ENCODE measurements around the gene FRAS1. TPM values are rescaled to one million over a fixed set of nuclear protein-coding genes. Genes with fewer than 3 reads are reported as not detected.

Gene FRAS1
- total and polyA plus RNA-seq, 8 donors, result 4.7 to 21.5 (median 14.7) TPM

- no peak for DNase-seq
- TF ChIP-seq CTCF (IDR thresholded peaks at IDR 0.05), result no peak
- Histone ChIP-seq H3K4me3 (no peak overlapping the region), H3K27ac (no peak overlapping the region), H3K4me1 (no peaks in the 10 kb centered on the region), H3K27me3 (no peaks in the 10 kb centered on the region), H3K9me3 (no peaks in the 10 kb centered on the region), H3K36me3 (no peaks in the 10 kb centered on the region)
- 62 to 71% methylated on average over 5 of the region's 5 CpGs for WGBS, 2 donors
- no peak for ATAC-seq
- FAIRE-seq, result no peak
- intact Hi-C loops (cut with DNase I), result no loop called here
These were observed 274.8 kb downstream of the FRAS1 start for GRCh38 chr4:78331965-78332364.

GRCh38 chr4:78332976-78333375 lies 275.9 kb downstream of the FRAS1 start:
- no peaks in the 10 kb centered on the region for H3K27me3 ChIP-seq
- 62 to 70% methylated on average over 1 of the region's 1 CpG for WGBS, 2 donors
- intact Hi-C loops (cut with DNase I), result no loop called here
- H3K4me3 ChIP-seq, result no peak overlapping the region
- no peaks in the 10 kb centered on the region for H3K9me3 ChIP-seq
- H3K4me1 ChIP-seq, result no peaks in the 10 kb centered on the region
- H3K36me3 ChIP-seq, result no peaks in the 10 kb centered on the region
- ATAC-seq (no peak), FAIRE-seq (no peak), DNase-seq (no peak)
- H3K27ac ChIP-seq, result no peak overlapping the region
- TF ChIP-seq CTCF (IDR thresholded peaks at IDR 0.05), result no peak

GRCh38 chr4:78336093-78336943 lies 279.2 kb downstream of the FRAS1 start:
- intact Hi-C loops (cut with DNase I), result no loop called here
- DNase-seq (no peak), ATAC-seq (no peak), FAIRE-seq (no peak)
- no peaks in the 10 kb centered on the region for H3K4me1 ChIP-seq
- H3K27me3 ChIP-seq, result no peaks in the 10 kb centered on the region
- WGBS, 2 donors, result 45 to 69% methylated on average over 4 of the region's 4 CpGs
- no peaks in the 10 kb centered on the region for H3K9me3 ChIP-seq
- no peak overlapping the region for H3K4me3 ChIP-seq
- no peak for TF ChIP-seq CTCF (IDR thresholded peaks at IDR 0.05)
- no peak overlapping the region for H3K27ac ChIP-seq
- no peaks in the 10 kb centered on the region for H3K36me3 ChIP-seq

GRCh38 chr4:78337244-78338020 lies 280.3 kb downstream of the FRAS1 start:
- no peak for TF ChIP-seq CTCF (IDR thresholded peaks at IDR 0.05)
- Histone ChIP-seq H3K9me3 (no peaks in the 10 kb centered on the region), H3K27me3 (no peaks in the 10 kb centered on the region), H3K4me3 (no peak overlapping the region), H3K27ac (no peak overlapping the region), H3K4me1 (no peaks in the 10 kb centered on the region), H3K36me3 (no peaks in the 10 kb centered on the region)
- FAIRE-seq (no peak), DNase-seq (no peak), ATAC-seq (no peak)
- intact Hi-C loops (cut with DNase I), result no loop called here
- 77 to 83% methylated on average over 9 of the region's 9 CpGs for WGBS, 2 donors

All from pancreas (tissue), 10 donors.